Endodermal cell (in vitro differentiated cells): ENCODE data around the gene ADNP2. TPM values are rescaled to one million over a fixed set of nuclear protein-coding genes. Genes with fewer than 3 reads are reported as not detected.
A peak's percentile ranks its signal among the peaks of the same experiment; 100 is the strongest.

ENCODE experiments used
- DNase-seq: peaks from one replicate; pipeline ENCODE4 v3.0.0-alpha.2; 2017
- H3K27ac ChIP-seq: 2 replicates; pipeline ENCODE4 v1.5.1; 2013; ENCODE audit warnings: mild to moderate bottlenecking, low read depth, low read length, moderate library complexity
- H3K27me3 ChIP-seq: 2 replicates; pipeline ENCODE4 v1.6.1; 2013; ENCODE audit warnings: mild to moderate bottlenecking, low read length, moderate library complexity; ENCODE audit not compliant: insufficient read depth, control insufficient read depth, poor library complexity, severe bottlenecking
- H3K36me3 ChIP-seq: 2 replicates; pipeline ENCODE4 v1.7.0; 2013; ENCODE audit warnings: mild to moderate bottlenecking, low read length, moderate library complexity; ENCODE audit not compliant: control insufficient read depth, insufficient read depth
- H3K4me1 ChIP-seq: one replicate; pipeline ENCODE4 v1.7.0; 2013; ENCODE audit warnings: low read length; ENCODE audit not compliant: control insufficient read depth, insufficient read depth
- H3K4me3 ChIP-seq: 2 replicates; pipeline ENCODE4 v1.5.1; 2013; ENCODE audit warnings: mild to moderate bottlenecking, low read length, moderate library complexity
- H3K9ac ChIP-seq: 2 replicates; pipeline ENCODE4 v1.6.1; 2013; ENCODE audit warnings: mild to moderate bottlenecking, low read length, moderate library complexity; ENCODE audit not compliant: poor library complexity, severe bottlenecking; ENCODE audit errors: extremely low read depth
- H3K9me3 ChIP-seq: 2 replicates; pipeline ENCODE4 v1.6.1; 2013; ENCODE audit warnings: mild to moderate bottlenecking, low read length, moderate library complexity; ENCODE audit not compliant: control insufficient read depth
- H3K27ac Mint-ChIP-seq: 2 replicates; pipeline ENCODE4 v1.8.0; 2020; ENCODE audit warnings: mixed read lengths
- H3K27me3 Mint-ChIP-seq: 2 replicates; pipeline ENCODE4 v1.8.0; 2021; ENCODE audit warnings: mild to moderate bottlenecking, mixed read lengths; ENCODE audit not compliant: insufficient read depth
- H3K36me3 Mint-ChIP-seq: 2 replicates; pipeline ENCODE4 v1.8.0; 2020; ENCODE audit warnings: low read depth, mixed read lengths
- H3K4me1 Mint-ChIP-seq: 2 replicates; pipeline ENCODE4 v1.8.0; 2020; ENCODE audit warnings: mixed read lengths
- H3K4me3 Mint-ChIP-seq: 2 replicates; pipeline ENCODE4 v1.8.0; 2020; ENCODE audit warnings: mild to moderate bottlenecking, moderate library complexity, mixed read lengths
- H3K9me3 Mint-ChIP-seq: 2 replicates; pipeline ENCODE4 v1.8.0; 2020; ENCODE audit warnings: mild to moderate bottlenecking, mixed read lengths
- WGBS, 2 experiments: methylation state at CpG; one replicate each; pipeline versions ENCODE4 v1.1.5 to v1.1.7; 2013; ENCODE audit warnings: missing lambda C conversion rate in 2 of 2, mixed read lengths in 1 of 2; ENCODE audit not compliant: insufficient coverage in 1 of 2, insufficient read length in 1 of 2; 5-methylcytosine and 5-hydroxymethylcytosine counted together
- total RNA-seq, 2 donors: library from RNA; stranded (reverse); fragmentation: NEBNext Ultra II Directional in 1 of 2; extraction: Animal tissue kit (Norgen Biotek cat#: 25700) in 1 of 2; gene quantifications; 2 replicates in 1 of 2; 3 replicates in 1 of 2; pipeline ENCODE4 v1.2.1, GENCODE V29; 2021
- TF ChIP-seq, protein P1 (sequence below): fragments of 200-600 bp; sonication (generic); conservative IDR thresholded peaks from 2 replicates; pipeline ENCODE4 v1.5.0; 2021; ENCODE audit warnings: antibody characterized with exemption, mild to moderate bottlenecking

ADNP2 gene
- total RNA-seq, 2 donors from 2014 or later = 38.4 to 51.0 TPM

DNA sequence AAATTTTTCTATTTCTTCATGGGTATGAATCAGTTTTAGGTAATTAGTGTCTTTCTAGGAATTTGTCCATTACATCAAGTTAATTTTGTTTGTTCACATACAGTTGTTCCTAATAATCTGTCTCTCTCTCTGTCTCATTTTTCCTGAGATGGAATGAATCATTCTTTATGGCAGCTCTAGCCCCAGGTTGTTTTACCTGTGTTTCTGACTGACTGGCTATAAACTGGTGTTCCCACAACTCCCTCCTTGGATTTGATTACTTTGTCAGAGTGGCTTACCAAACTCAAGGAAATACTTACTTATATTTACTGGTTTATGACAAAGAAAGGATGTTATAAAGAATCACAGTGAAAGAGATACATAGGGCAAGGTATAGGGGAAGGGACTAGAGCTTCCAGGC is 15.1 kb downstream of the ADNP2 start:
- Mint-ChIP-seq H3K27me3 (no peaks in the 10 kb centered on the region), H3K4me3 (no peak overlapping the region), H3K27ac (no peak overlapping the region), H3K4me1 (peaks cover 12% of the 10 kb centered on the region), H3K9me3 (peaks cover 6% of the 10 kb centered on the region), H3K36me3 (peaks cover 69% of the 10 kb centered on the region)
- no peak for DNase-seq
- TF ChIP-seq, protein P1, sequence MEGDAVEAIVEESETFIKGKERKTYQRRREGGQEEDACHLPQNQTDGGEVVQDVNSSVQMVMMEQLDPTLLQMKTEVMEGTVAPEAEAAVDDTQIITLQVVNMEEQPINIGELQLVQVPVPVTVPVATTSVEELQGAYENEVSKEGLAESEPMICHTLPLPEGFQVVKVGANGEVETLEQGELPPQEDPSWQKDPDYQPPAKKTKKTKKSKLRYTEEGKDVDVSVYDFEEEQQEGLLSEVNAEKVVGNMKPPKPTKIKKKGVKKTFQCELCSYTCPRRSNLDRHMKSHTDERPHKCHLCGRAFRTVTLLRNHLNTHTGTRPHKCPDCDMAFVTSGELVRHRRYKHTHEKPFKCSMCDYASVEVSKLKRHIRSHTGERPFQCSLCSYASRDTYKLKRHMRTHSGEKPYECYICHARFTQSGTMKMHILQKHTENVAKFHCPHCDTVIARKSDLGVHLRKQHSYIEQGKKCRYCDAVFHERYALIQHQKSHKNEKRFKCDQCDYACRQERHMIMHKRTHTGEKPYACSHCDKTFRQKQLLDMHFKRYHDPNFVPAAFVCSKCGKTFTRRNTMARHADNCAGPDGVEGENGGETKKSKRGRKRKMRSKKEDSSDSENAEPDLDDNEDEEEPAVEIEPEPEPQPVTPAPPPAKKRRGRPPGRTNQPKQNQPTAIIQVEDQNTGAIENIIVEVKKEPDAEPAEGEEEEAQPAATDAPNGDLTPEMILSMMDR = no peak
- Histone ChIP-seq H3K9me3 (no peaks in the 10 kb centered on the region), H3K27me3 (no peaks in the 10 kb centered on the region), H3K36me3 (peaks cover 63% of the 10 kb centered on the region), H3K4me1 (no peaks in the 10 kb centered on the region), H3K9ac (no peak overlapping the region), H3K27ac (no peak overlapping the region), H3K4me3 (no peak overlapping the region)

DNA sequence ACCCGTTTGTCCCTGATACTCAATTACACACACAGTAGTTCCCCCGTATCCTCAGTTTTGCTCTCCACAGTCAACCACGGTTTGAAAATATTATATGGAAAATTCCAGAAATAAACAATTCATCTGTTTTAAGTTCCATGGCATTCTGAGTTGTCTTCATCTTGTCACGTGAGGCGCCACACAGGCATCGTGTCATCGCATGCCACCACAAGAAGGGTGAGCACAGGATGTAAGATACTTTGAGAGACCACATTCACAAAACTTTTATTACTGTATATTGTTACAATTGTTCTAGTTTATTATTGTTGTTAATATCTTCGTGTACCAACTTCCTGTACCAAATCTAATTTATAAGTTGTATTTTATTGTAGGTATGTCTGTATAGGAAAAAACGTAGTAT is 17.7 kb downstream of the ADNP2 start:
- TF ChIP-seq, protein P1 = no peak
- DNase-seq = peak; percentile 8
- Mint-ChIP-seq H3K27ac (peak overlapping the region; percentile 48), H3K9me3 (peaks cover 6% of the 10 kb centered on the region), H3K27me3 (no peaks in the 10 kb centered on the region), H3K4me1 (peaks cover 19% of the 10 kb centered on the region), H3K4me3 (no peak overlapping the region), H3K36me3 (peaks cover 62% of the 10 kb centered on the region)
- Histone ChIP-seq H3K4me3 (no peak overlapping the region), H3K36me3 (peaks cover 47% of the 10 kb centered on the region), H3K4me1 (no peaks in the 10 kb centered on the region), H3K27me3 (no peaks in the 10 kb centered on the region), H3K9me3 (no peaks in the 10 kb centered on the region), H3K27ac (no peak overlapping the region), H3K9ac (no peak overlapping the region)
- 98% methylated on average over 8 of the region's 9 CpGs; no CpG with 5 or more reads in 1 of the 2 experiments for WGBS, 2 experiments

DNA sequence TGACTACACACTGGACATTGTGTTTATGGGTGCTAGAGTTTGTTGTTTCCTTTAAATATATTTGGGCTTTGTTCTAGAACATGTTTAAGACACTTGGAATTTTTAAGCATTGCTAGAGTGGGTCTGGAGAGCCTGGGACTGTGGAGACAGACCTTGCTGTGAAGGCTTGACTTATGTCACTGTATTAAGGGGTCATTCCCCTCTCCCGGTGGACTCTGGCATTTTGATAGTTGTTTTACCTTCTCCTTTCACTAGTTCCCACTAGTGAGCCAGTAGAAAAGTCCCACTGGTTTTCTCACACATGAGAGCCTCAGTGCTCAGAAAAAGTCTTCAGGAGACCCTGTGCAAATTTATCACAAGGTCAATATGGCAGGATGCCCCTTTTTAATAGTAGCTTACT is 18.6 kb downstream of the ADNP2 start:
- Histone ChIP-seq H3K27me3 (no peaks in the 10 kb centered on the region), H3K9me3 (no peaks in the 10 kb centered on the region), H3K4me3 (no peak overlapping the region), H3K4me1 (no peaks in the 10 kb centered on the region), H3K27ac (no peak overlapping the region), H3K9ac (no peak overlapping the region), H3K36me3 (peaks cover 47% of the 10 kb centered on the region)
- Mint-ChIP-seq H3K9me3 (peaks cover 6% of the 10 kb centered on the region), H3K36me3 (peaks cover 63% of the 10 kb centered on the region), H3K27me3 (no peaks in the 10 kb centered on the region), H3K4me3 (no peak overlapping the region), H3K27ac (no peak overlapping the region), H3K4me1 (peaks cover 18% of the 10 kb centered on the region)
- DNase-seq = peak; percentile 26
- 94 to 100% methylated on average over 1 of the region's 1 CpG for WGBS, 2 experiments
- TF ChIP-seq, protein P1 = no peak
